DOHH2 (cell line): Measurements from ENCODE around the gene DNAJC27.

Source experiments
- H3F3A ChIP-seq: fragments of 200-600 bp; sonication (generic), shearing (Covaris generic); 2 replicates; pipeline ENCODE4 v1.6.0; 2016; ENCODE audit warnings: antibody characterized with exemption, mild to moderate bottlenecking; ENCODE audit not compliant: control insufficient read depth, insufficient read depth
- H3K27ac ChIP-seq: fragments of 200-600 bp; sonication (generic); 2 replicates; pipeline ENCODE4 v1.5.1; 2014; ENCODE audit warnings: low read depth, mild to moderate bottlenecking, low read length, moderate library complexity
- H3K27me3 ChIP-seq: fragments of 200-600 bp; sonication (generic); 2 replicates; pipeline ENCODE4 v1.6.1; 2014; ENCODE audit warnings: mild to moderate bottlenecking, low read length, mixed read lengths; ENCODE audit not compliant: control insufficient read depth
- H3K36me3 ChIP-seq: fragments of 200-600 bp; sonication (generic); 2 replicates; pipeline ENCODE4 v1.6.1; 2014; ENCODE audit warnings: mild to moderate bottlenecking, low read length, moderate library complexity, mixed read lengths; ENCODE audit not compliant: control insufficient read depth
- H3K4me1 ChIP-seq: fragments of 200-600 bp; sonication (generic); 2 replicates; pipeline ENCODE4 v1.6.1; 2014; ENCODE audit warnings: mild to moderate bottlenecking, low read length, mixed read lengths; ENCODE audit not compliant: control insufficient read depth
- H3K4me2 ChIP-seq: fragments of 200-600 bp; sonication (generic); 2 replicates; pipeline ENCODE4 v1.6.0; 2014; ENCODE audit warnings: mild to moderate bottlenecking, low read length, moderate library complexity
- H3K4me3 ChIP-seq: fragments of 200-600 bp; sonication (generic); 2 replicates; pipeline ENCODE4 v1.5.1; 2014; ENCODE audit warnings: mild to moderate bottlenecking, low read length, mixed read lengths
- H3K79me2 ChIP-seq: fragments of 200-600 bp; sonication (generic); 2 replicates; pipeline ENCODE4 v1.6.1; 2014; ENCODE audit warnings: mild to moderate bottlenecking, low read length, mixed read lengths; ENCODE audit not compliant: control insufficient read depth
- H3K9me2 ChIP-seq: fragments of 200-600 bp; sonication (generic); replicated peaks from 2 replicates; pipeline ENCODE4 v1.6.1; 2014; ENCODE audit warnings: mild to moderate bottlenecking, low read length, mixed read lengths; ENCODE audit not compliant: control insufficient read depth
- H3K9me3 ChIP-seq: fragments of 200-600 bp; sonication (generic); 2 replicates; pipeline ENCODE4 v1.6.1; 2014; ENCODE audit warnings: antibody characterized with exemption, low read length, mixed read lengths; ENCODE audit not compliant: control insufficient read depth, insufficient read depth
- H4K20me1 ChIP-seq: fragments of 200-600 bp; sonication (generic); 2 replicates; pipeline ENCODE4 v1.6.0; 2014; ENCODE audit warnings: low read depth, mild to moderate bottlenecking, antibody characterized with exemption, low read length, moderate library complexity; ENCODE audit not compliant: control insufficient read depth, insufficient read depth
- EZH2phosphoT487 ChIP-seq: fragments of 200-600 bp; sonication (generic); IDR thresholded peaks from 2 replicates; pipeline ENCODE4 v1.6.1; 2017; ENCODE audit warnings: borderline replicate concordance, mild to moderate bottlenecking, antibody characterized with exemption, low read length, moderate library complexity, mixed read lengths
- TF ChIP-seq, protein P1 (sequence below): fragments of 200-600 bp; sonication (generic); IDR thresholded peaks from one replicate; pipeline ENCODE4 v1.5.1; 2014; ENCODE audit warnings: antibody characterized with exemption, mild to moderate bottlenecking, low read depth, low read length; ENCODE audit not compliant: poor library complexity, severe bottlenecking

DNAJC27 gene

DNA sequence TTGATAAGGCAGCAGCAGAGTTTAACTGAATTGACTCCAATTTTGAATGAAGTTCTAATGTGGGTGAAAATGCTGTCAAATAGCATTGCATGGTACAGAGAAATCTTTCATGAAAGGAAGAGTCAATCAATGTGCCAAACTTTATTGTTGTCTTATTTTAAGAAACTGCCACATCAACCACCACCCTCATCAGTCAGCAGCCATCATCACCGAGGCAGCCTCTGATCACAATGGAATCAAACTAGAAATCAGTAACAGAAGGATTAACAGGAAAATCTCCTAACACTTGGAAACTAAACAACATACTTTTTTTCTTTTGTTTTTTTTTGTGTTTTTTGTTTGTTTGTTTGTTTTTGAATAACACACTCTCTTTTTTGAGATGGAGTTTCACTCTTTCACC, 9.9 kb downstream of the DNAJC27 start:
- Histone ChIP-seq H3K27ac (no peak overlapping the region), H3K27me3 (no peaks in the 10 kb centered on the region), H3K9me3 (no peaks in the 10 kb centered on the region), H3K36me3 (peaks cover 85% of the 10 kb centered on the region), H3K9me2 (no peaks in the 10 kb centered on the region), H3K4me1 (no peaks in the 10 kb centered on the region), H3K79me2 (no peaks in the 10 kb centered on the region; the same call in 1 of the 2 replicates), H3F3A (no peaks in the 10 kb centered on the region), H3K4me3 (no peak overlapping the region), H3K4me2 (no peak overlapping the region), H4K20me1 (no peaks in the 10 kb centered on the region; the same call in 1 of the 2 replicates)
- TF ChIP-seq EZH2phosphoT487 = no peak
- TF ChIP-seq, protein P1, sequence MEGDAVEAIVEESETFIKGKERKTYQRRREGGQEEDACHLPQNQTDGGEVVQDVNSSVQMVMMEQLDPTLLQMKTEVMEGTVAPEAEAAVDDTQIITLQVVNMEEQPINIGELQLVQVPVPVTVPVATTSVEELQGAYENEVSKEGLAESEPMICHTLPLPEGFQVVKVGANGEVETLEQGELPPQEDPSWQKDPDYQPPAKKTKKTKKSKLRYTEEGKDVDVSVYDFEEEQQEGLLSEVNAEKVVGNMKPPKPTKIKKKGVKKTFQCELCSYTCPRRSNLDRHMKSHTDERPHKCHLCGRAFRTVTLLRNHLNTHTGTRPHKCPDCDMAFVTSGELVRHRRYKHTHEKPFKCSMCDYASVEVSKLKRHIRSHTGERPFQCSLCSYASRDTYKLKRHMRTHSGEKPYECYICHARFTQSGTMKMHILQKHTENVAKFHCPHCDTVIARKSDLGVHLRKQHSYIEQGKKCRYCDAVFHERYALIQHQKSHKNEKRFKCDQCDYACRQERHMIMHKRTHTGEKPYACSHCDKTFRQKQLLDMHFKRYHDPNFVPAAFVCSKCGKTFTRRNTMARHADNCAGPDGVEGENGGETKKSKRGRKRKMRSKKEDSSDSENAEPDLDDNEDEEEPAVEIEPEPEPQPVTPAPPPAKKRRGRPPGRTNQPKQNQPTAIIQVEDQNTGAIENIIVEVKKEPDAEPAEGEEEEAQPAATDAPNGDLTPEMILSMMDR = no peak

DNA sequence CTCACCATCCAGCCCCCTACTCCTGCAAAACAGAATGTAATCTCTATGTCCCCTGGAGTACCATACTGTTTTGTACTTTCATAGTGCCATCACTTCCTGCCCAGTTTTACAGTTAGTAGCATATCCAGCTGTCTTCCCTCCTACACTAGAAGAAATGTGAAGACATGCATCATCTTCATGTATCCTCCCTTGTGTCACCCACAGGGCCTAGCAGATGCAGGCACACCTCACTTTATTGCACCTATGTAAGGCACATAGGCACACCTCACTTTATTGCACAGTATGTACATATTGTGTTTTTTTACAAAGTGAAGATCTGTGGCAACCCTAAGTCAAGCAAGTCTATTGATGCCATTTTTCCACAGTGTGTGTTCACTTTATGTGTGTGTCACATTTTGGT, 12.0 kb downstream of the DNAJC27 start:
- H3K27me3 ChIP-seq = no peaks in the 10 kb centered on the region
- H3K9me3 ChIP-seq = no peaks in the 10 kb centered on the region
- H3F3A ChIP-seq = no peaks in the 10 kb centered on the region
- TF ChIP-seq EZH2phosphoT487 = no peak
- TF ChIP-seq, protein P1 = no peak
- no peaks in the 10 kb centered on the region; the same call in 1 of the 2 replicates for H3K79me2 ChIP-seq
- peaks cover 5% of the 10 kb centered on the region; the same call in 1 of the 2 replicates for H3K4me1 ChIP-seq
- no peak overlapping the region for H3K27ac ChIP-seq
- H3K9me2 ChIP-seq = no peaks in the 10 kb centered on the region
- peaks cover 91% of the 10 kb centered on the region for H3K36me3 ChIP-seq
- H4K20me1 ChIP-seq = no peaks in the 10 kb centered on the region; the same call in 1 of the 2 replicates
- H3K4me3 ChIP-seq = no peak overlapping the region
- no peak overlapping the region for H3K4me2 ChIP-seq

DNA sequence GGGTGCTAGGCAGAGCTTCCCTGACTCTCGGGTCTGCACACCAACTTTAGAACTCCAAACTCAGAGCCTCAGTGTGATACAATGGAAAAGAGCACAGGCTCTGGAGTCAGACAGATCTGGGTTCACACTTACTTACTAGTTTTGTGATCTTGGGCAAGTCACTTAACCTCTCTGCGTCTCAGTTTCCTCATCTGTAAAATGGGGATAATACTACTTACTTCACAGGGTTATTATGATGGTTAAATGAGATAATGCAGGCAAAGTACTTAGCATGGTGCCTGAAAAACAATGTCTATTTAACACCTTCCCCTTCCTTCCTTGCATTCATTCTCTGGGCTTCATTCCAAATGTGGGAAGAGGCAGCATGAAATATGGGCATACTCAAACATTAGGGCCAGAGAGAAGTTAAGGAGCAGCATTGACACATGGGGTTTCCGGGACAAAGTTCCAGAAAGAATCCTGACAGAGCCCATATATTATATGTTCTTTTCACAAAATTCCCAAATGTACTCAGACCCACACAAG, 13.3 kb downstream of the DNAJC27 start:
- H4K20me1 ChIP-seq = no peaks in the 10 kb centered on the region; the same call in 1 of the 2 replicates
- peaks cover 95% of the 10 kb centered on the region for H3K36me3 ChIP-seq
- H3K79me2 ChIP-seq = no peaks in the 10 kb centered on the region; the same call in 1 of the 2 replicates
- peaks cover 5% of the 10 kb centered on the region; the same call in 1 of the 2 replicates for H3K4me1 ChIP-seq
- H3K9me3 ChIP-seq = no peaks in the 10 kb centered on the region
- no peaks in the 10 kb centered on the region for H3F3A ChIP-seq
- H3K4me3 ChIP-seq = no peak overlapping the region
- no peak for TF ChIP-seq EZH2phosphoT487
- TF ChIP-seq, protein P1 = no peak
- no peak overlapping the region for H3K27ac ChIP-seq
- no peaks in the 10 kb centered on the region for H3K9me2 ChIP-seq
- H3K4me2 ChIP-seq = no peak overlapping the region
- no peaks in the 10 kb centered on the region for H3K27me3 ChIP-seq
